GM10248 (cell line): ENCODE measurements around the gene EIF1AD.
"Not testable (repeated sequence)": the region's sequence is repeated elsewhere in the genome, so short reads cannot be mapped to it uniquely, and the experiment has no call there.

Experiments
- CTCF ChIA-PET: fragments of 300-600 bp; sonication (Branson Sonifier 250); formaldehyde crosslinking; extraction: SDS; loops from one replicate; lab custom pipeline; 2021; ENCODE audit warnings: antibody characterized with exemption; lab: Yijun Ruan, JAX
- POLR2A ChIA-PET: fragments of 350-650 bp; sonication (Branson Sonifier 250); formaldehyde crosslinking; extraction: SDS; loops from one replicate; lab custom pipeline; 2020; ENCODE audit warnings: antibody characterized with exemption; lab: Yijun Ruan, JAX
- DNase-seq: peaks from one replicate; pipeline ENCODE4 v3.0.0; 2012; ENCODE audit errors: extremely low spot score
- CTCF ChIP-seq: IDR thresholded peaks from 2 replicates; pipeline ENCODE4 v1.5.1; 2012; ENCODE audit warnings: mild to moderate bottlenecking, low read depth; ENCODE audit errors: extremely low read depth, missing control alignments, control extremely low read depth

Gene EIF1AD

GRCh38 chr11:65960824-65961266 lies 41.1 kb downstream of the EIF1AD start:
- ChIA-PET CTCF (interaction anchor here (0.7 to 2.7 kb wide), 4 partner anchors 24 to 76 kb away, joined by 3 to 13 read pairs (median 5); partner anchors contain the start of gene FIBP), POLR2A (no interaction called here)
- TF ChIP-seq CTCF, result no peak
- DNase-seq, result no peak

GRCh38 chr11:65958774-65959420 lies 43.1 kb downstream of the EIF1AD start:
- POLR2A ChIA-PET, result no interaction called here

GRCh38 chr11:65958291-65958690 lies 43.7 kb downstream of the EIF1AD start:
- TF ChIP-seq CTCF, result no peak
- POLR2A ChIA-PET, result no interaction called here
- CTCF ChIA-PET, result interaction anchor here (1.1 to 2.9 kb wide), 7 partner anchors 10 to 246 kb away, joined by 3 to 11 read pairs (median 6); partner anchors contain the start of genes KAT5 and MUS81
- DNase-seq, result no peak

More at GRCh38 chr11:65958774-65959420, 43.1 kb downstream of the EIF1AD start:
- CTCF ChIA-PET, result interaction anchor here (1.1 to 2.9 kb wide), 7 partner anchors 10 to 247 kb away, joined by 3 to 11 read pairs (median 3); partner anchors contain the start of gene KAT5
- no peak for TF ChIP-seq CTCF
- no peak for DNase-seq

- no peak for DNase-seq
- POLR2A ChIA-PET, result interaction anchor here (0.7 kb wide), 1 partner anchor 1127 kb away, joined by 4 read pairs; no protein-coding TSS in a partner anchor
- CTCF ChIA-PET, result interaction anchor here (1.0 to 1.5 kb wide), 3 partner anchors 31 to 70 kb away, joined by 3 to 4 read pairs (median 4); no protein-coding TSS in a partner anchor
- TF ChIP-seq CTCF, result no peak
Measured at GRCh38 chr11:65954771-65955170, 47.2 kb downstream of the EIF1AD start.

GRCh38 chr11:65953471-65953870 lies 48.5 kb downstream of the EIF1AD start:
- ChIA-PET POLR2A (no interaction called here), CTCF (no interaction called here)
- DNase-seq, result no peak
- no peak for TF ChIP-seq CTCF

- POLR2A ChIA-PET, result no interaction called here
- no peak for DNase-seq
- CTCF ChIA-PET, result interaction anchor here (1.2 to 2.2 kb wide), 4 partner anchors 14 to 67 kb away, joined by 3 to 5 read pairs (median 4); partner anchors contain the start of genes CCDC85B and FIBP
- no peak for TF ChIP-seq CTCF
Measured at GRCh38 chr11:65952052-65952521, 49.9 kb downstream of the EIF1AD start.

- DNase-seq, POLR2A ChIA-PET: not testable (repeated sequence)
- CTCF ChIA-PET, result interaction anchor here (1.0 to 2.2 kb wide), 4 partner anchors 29 to 67 kb away, joined by 4 to 5 read pairs (median 4); partner anchors contain the start of genes CCDC85B and FIBP
Measured at GRCh38 chr11:65951641-65952040, 50.3 kb downstream of the EIF1AD start.

- POLR2A ChIA-PET, DNase-seq: not testable (repeated sequence)
- CTCF ChIA-PET, result interaction anchor here (1.0 to 2.2 kb wide), 3 partner anchors 28 to 66 kb away, joined by 4 to 5 read pairs (median 4); partner anchors contain the start of gene FIBP
Measured at GRCh38 chr11:65950711-65951110, 51.2 kb downstream of the EIF1AD start.
